H54 (cell line): Measurements from ENCODE around the gene FAM3A.
"Not testable (repeated sequence)": the region's sequence is repeated elsewhere in the genome, so short reads cannot be mapped to it uniquely, and the experiment has no call there.

Source experiments
- DNase-seq: peaks from one replicate; pipeline ENCODE4 v3.0.0; 2011; ENCODE audit warnings: low spot score, mixed read lengths; ENCODE audit not compliant: insufficient read length
- FAIRE-seq: peaks from 3 replicates; lab custom pipeline; 2011; peaks lifted over from hg19 to GRCh38; lab: Jason Lieb, UNC
- POLR2A ChIP-seq: IDR thresholded peaks from 2 replicates; pipeline ENCODE4 v1.6.1; 2011; ENCODE audit warnings: low read depth, mild to moderate bottlenecking, low read length

Gene FAM3A

GRCh38 chrX:154515966-154516655, at the start of gene FAM3A:
TSS of gene FAM3A (minus strand) at chrX:154516232. CDS start at chrX:154515772, 460 bp downstream.
- TF ChIP-seq POLR2A: peak; percentile 70
- FAIRE-seq: no peak
- DNase-seq: peak; percentile 66

- not testable (repeated sequence) for FAIRE-seq, DNase-seq
Measured at GRCh38 chrX:154562295-154562694, 46.3 kb upstream of the FAM3A start.

GRCh38 chrX:154560326-154560725, 44.3 kb upstream of the FAM3A start:
- not testable (repeated sequence) for DNase-seq, FAIRE-seq

- DNase-seq, FAIRE-seq: not testable (repeated sequence)
Measured at GRCh38 chrX:154558896-154559295, 42.9 kb upstream of the FAM3A start.

GRCh38 chrX:154558060-154558690, 42.1 kb upstream of the FAM3A start:
- DNase-seq, FAIRE-seq: not testable (repeated sequence)

GRCh38 chrX:154552112-154552806, 36.2 kb upstream of the FAM3A start:
- not testable (repeated sequence) for DNase-seq, FAIRE-seq

- FAIRE-seq (no peak), DNase-seq (no peak)
- TF ChIP-seq POLR2A: no peak
Measured at GRCh38 chrX:154549766-154550165, 33.7 kb upstream of the FAM3A start.

- no peak for DNase-seq
- no peak for TF ChIP-seq POLR2A
- FAIRE-seq: no peak
Measured at GRCh38 chrX:154548028-154548316, 31.9 kb upstream of the FAM3A start.

GRCh38 chrX:154547245-154548027, 31.4 kb upstream of the FAM3A start, which contains the start of gene IKBKG:
TSS of gene IKBKG (plus strand) at chrX:154547620. CDS start at chrX:154552003, 4,383 bp downstream.
- DNase-seq (peak; percentile 87), FAIRE-seq (no peak)
- TF ChIP-seq POLR2A: no peak

- no peak for FAIRE-seq
- peak; percentile 46; the same call in 1 of the 2 replicates for TF ChIP-seq POLR2A
- DNase-seq: peak; percentile 68
Measured at GRCh38 chrX:154546354-154547244, 30.6 kb upstream of the FAM3A start, which contains the start of gene G6PD. TSS of gene G6PD (minus strand) at chrX:154546846. CDS start at chrX:154546155, 691 bp downstream.

- no peak for TF ChIP-seq POLR2A
- FAIRE-seq: no peak
Measured at GRCh38 chrX:154545673-154546274, 29.7 kb upstream of the FAM3A start.

GRCh38 chrX:154542723-154543424, 26.8 kb upstream of the FAM3A start:
- TF ChIP-seq POLR2A: no peak
- no peak for FAIRE-seq
- no peak for DNase-seq

More at GRCh38 chrX:154545673-154546274, 29.7 kb upstream of the FAM3A start:
- DNase-seq: no peak
